GM21367 (cell line): ENCODE data around the gene F8.
A peak's percentile ranks its signal among the peaks of the same experiment; 100 is the strongest.
"Not testable (repeated sequence)": the region's sequence is repeated elsewhere in the genome, so short reads cannot be mapped to it uniquely, and the experiment has no call there.

Experiments used
- ATAC-seq: cut with Tn5 transposase; IDR thresholded peaks from one replicate; pipeline ENCODE4 v1.9.1; 2021; ENCODE audit not compliant: unreplicated experiment

F8 gene

GRCh38 chrX:155031657-155032056, 9.1 kb upstream of the F8 start:
- no peak for ATAC-seq

GRCh38 chrX:155028877-155029291, 6.4 kb upstream of the F8 start:
- ATAC-seq, result no peak

- ATAC-seq, result no peak
Measured at GRCh38 chrX:155028129-155028528, 5.6 kb upstream of the F8 start.

- ATAC-seq, result no peak
Measured at GRCh38 chrX:155027509-155028066, 5.1 kb upstream of the F8 start.

- ATAC-seq, result peak; percentile 86
Measured at GRCh38 chrX:155026727-155027508, 4.4 kb upstream of the F8 start, which contains the start of gene FUNDC2. TSS of gene FUNDC2 (plus strand) at chrX:155026844. CDS start at chrX:155026939, 95 bp downstream.

GRCh38 chrX:155026420-155026726, 3.9 kb upstream of the F8 start:
- ATAC-seq, result no peak

- no peak for ATAC-seq
Measured at GRCh38 chrX:155023907-155024833, 1.6 kb upstream of the F8 start.

- ATAC-seq, result no peak
Measured at GRCh38 chrX:155020591-155020990, 1.9 kb downstream of the F8 start.

- ATAC-seq, result no peak
Measured at GRCh38 chrX:155009994-155010472, 12.5 kb downstream of the F8 start.

- not testable (repeated sequence) for ATAC-seq
Measured at GRCh38 chrX:155008578-155008977, 13.9 kb downstream of the F8 start.

- not testable (repeated sequence) for ATAC-seq
Measured at GRCh38 chrX:155006913-155007671, 15.4 kb downstream of the F8 start.

GRCh38 chrX:155006379-155006778, 16.1 kb downstream of the F8 start:
- not testable (repeated sequence) for ATAC-seq

- ATAC-seq, result no peak
Measured at GRCh38 chrX:155005190-155005589, 17.3 kb downstream of the F8 start.

GRCh38 chrX:155001873-155002272, 20.6 kb downstream of the F8 start:
- no peak for ATAC-seq

GRCh38 chrX:155000841-155001240, 21.7 kb downstream of the F8 start:
- no peak for ATAC-seq

GRCh38 chrX:154998204-154998880, 24.2 kb downstream of the F8 start:
- no peak for ATAC-seq

- no peak for ATAC-seq
Measured at GRCh38 chrX:154991476-154991875, 31.0 kb downstream of the F8 start.

GRCh38 chrX:154991039-154991438, 31.5 kb downstream of the F8 start:
- ATAC-seq, result no peak

- ATAC-seq, result no peak
Measured at GRCh38 chrX:154990496-154990895, 32.0 kb downstream of the F8 start.

GRCh38 chrX:154988719-154989118, 33.8 kb downstream of the F8 start:
- ATAC-seq, result no peak
